ENCODE data around the gene ALLC.

- TF ChIP-seq CTCF (IDR thresholded peaks at IDR 0.05 in 8 of 11, conservative IDR thresholded peaks at IDR 0.05 in 3 of 11) (no peak), POLR2AphosphoS5 (IDR thresholded peaks at IDR 0.05) (no peak)
Measured at GRCh38 chr2:3624059-3624794, 33.8 kb upstream of the ALLC start.
